ENCODE data around the gene NFATC2.

DNA sequence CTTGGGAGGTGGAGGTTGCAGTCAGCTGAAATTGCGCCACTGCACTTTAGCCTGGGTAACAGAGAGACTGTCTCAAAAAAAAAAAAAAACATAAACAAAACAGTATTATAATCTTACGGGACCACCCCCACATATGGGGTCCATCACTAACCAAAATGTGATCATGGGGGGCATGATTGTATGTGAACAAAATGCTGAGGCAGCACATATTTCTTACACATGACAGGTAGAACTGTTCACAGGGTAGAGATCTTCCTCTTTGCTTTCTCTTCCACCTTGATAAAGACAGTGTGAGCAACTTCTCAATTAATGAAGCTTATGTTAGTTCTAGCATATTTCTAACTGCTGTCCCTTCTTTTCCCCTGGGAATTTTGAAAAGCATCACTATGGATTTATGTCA is 24.7 kb downstream of the NFATC2 start:
- TF ChIP-seq POLR2A (IDR thresholded peaks at IDR 0.05; ENCODE audit: low read length) = no peak
- no peak for TF ChIP-seq GATA1 (IDR thresholded peaks at IDR 0.05; ENCODE audit: low read depth, low read length)
